ENCODE data around the gene HMGCS1. TPM values are rescaled to one million over a fixed set of nuclear protein-coding genes. Genes with fewer than 3 reads are reported as not detected.
"Not testable (repeated sequence)": the region's sequence is repeated elsewhere in the genome, so short reads cannot be mapped to it uniquely, and the experiment has no call there.

Gene HMGCS1
- total and polyA plus RNA-seq, 5 donors from 2014 or later, result 5.4 to 58.9 (median 8.1) TPM

DNA sequence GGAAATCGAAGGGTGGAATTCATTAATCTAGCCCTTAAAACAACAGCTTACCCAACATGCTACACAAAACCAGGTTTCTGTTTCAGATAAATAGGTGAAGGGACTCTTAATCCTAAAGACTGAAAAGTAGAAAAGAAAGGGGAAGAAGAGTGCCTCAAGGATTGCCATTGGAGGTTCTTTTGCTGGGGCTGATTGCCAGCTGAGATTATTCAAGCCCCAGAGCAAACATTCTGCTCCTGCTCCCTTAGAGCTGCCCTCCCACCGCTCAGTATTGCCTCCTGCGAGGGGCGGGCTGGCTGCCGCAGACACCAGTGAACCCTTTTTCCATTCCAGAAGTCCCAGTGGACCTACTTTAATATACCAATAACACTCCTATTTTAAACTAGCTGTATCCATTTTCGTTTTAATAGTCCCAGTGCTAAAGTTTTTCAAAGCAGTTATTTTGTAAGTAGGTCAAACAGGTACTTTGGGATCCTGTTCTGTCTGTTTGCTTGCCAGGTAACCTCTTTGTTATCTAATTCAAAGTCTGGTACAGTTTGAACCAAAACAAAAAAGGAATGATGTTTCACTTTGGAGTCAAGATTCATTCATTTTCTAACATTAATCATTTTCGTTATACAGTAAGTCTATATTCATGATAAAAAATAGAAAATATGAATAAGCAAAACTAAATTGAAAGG is 38.6 kb downstream of the HMGCS1 start:
- Mint-ChIP-seq H3K4me1 (no peaks in the 10 kb centered on the region), H3K27me3 (peaks cover 16% of the 10 kb centered on the region)
- H3K27ac ChIP-seq (ENCODE audit: insufficient read depth, low read length, poor library complexity, severe bottlenecking), result no peak overlapping the region

DNA sequence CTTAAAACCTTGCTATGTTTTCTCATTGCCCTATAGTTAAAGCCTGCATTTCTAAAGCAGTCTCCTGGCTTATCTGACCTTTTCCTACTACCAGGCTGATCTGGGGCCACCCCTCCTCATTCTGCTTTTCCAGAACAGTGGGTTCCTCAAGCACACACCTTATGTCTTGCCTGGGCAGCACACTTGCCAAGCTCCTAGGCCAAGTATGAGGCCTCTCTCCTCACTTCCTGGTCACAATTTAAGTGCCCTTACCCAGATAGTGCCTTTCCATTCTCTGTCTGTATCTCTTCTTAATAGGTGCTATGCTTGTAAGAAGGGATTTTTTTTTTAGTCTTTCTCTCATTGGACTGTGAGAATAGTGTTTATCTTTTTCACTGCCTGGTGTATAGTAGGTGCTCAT is 39.7 kb downstream of the HMGCS1 start:
- no peak for ATAC-seq (ENCODE audit: low read depth in 2 of 2)
- Histone ChIP-seq H3K27me3 (ENCODE audit: control insufficient read depth, insufficient read depth, low read length) (peaks cover 6% of the 10 kb centered on the region), H3K27ac (ENCODE audit: insufficient read depth, low read length, poor library complexity, severe bottlenecking) (no peak overlapping the region), H3K36me3 (ENCODE audit: control insufficient read depth, insufficient read depth, low read length) (no peaks in the 10 kb centered on the region), H3K9me3 (ENCODE audit: control insufficient read depth in 2 of 2, low read length in 2 of 2) (no peaks in the 10 kb centered on the region), H3K4me3 (ENCODE audit: low read depth, low read length) (no peak overlapping the region), H3K4me1 (ENCODE audit: control insufficient read depth, insufficient read depth, low read length, poor library complexity, severe bottlenecking) (no peaks in the 10 kb centered on the region)
- H3K27ac Mint-ChIP-seq, result no peak overlapping the region
- peaks cover 20% of the 10 kb centered on the region for H3K27me3 Mint-ChIP-seq
- DNase-seq, result no peak
- peaks cover 0 to 8% (median 2%) of the 10 kb centered on the region in 7 donors for H3K9me3 Mint-ChIP-seq
- H3K4me3 Mint-ChIP-seq, result no peak overlapping the region
- H3K4me1 Mint-ChIP-seq, result no peaks in the 10 kb centered on the region
- H3K36me3 Mint-ChIP-seq, result no peaks in the 10 kb centered on the region

More for the DNA sequence above, 38.6 kb downstream of the HMGCS1 start:
- H3K36me3 ChIP-seq (ENCODE audit: control insufficient read depth, insufficient read depth, low read length), result no peaks in the 10 kb centered on the region
- no peaks in the 10 kb centered on the region for H3K9me3 ChIP-seq (ENCODE audit: control insufficient read depth in 2 of 2, low read length in 2 of 2)
- Mint-ChIP-seq H3K27ac (no peak overlapping the region), H3K4me3 (no peak overlapping the region), H3K36me3 (no peaks in the 10 kb centered on the region), H3K9me3 (peaks cover 0 to 5% (median 2%) of the 10 kb centered on the region in 7 donors)
- ATAC-seq (ENCODE audit: low read depth in 2 of 2) (no peak), DNase-seq (no peak)
- no peaks in the 10 kb centered on the region for H3K4me1 ChIP-seq (ENCODE audit: control insufficient read depth, insufficient read depth, low read length, poor library complexity, severe bottlenecking)
- peaks cover 6% of the 10 kb centered on the region for H3K27me3 ChIP-seq (ENCODE audit: control insufficient read depth, insufficient read depth, low read length)
- H3K4me3 ChIP-seq (ENCODE audit: low read depth, low read length), result no peak overlapping the region

DNA sequence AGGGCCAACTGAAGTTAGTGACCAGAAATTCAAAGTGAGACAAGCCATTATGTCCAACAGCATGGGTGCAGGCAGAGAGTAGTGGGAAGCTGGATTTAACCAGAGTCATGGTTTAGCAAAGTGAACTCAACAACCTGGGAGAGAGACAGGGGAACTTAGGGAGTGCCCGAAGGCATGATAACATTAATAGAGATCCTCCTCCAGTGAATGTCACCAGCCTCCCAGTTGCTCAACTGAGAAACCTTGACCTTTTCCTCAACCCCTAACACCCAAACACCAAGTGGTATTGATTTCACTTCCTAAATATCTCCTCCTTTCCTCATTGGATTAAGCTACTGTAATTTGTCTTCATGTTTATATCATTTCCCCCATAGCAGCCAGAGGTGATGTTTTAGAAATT is 42.6 kb downstream of the HMGCS1 start:
- Mint-ChIP-seq H3K27me3 (peaks cover 33% of the 10 kb centered on the region), H3K9me3 (peaks cover 0 to 14% (median 8%) of the 10 kb centered on the region in 7 donors), H3K36me3 (no peaks in the 10 kb centered on the region), H3K4me1 (peaks cover 0 to 10% (median 5%) of the 10 kb centered on the region in 4 donors), H3K27ac (no peak overlapping the region), H3K4me3 (no peak overlapping the region)
- DNase-seq, result no peak
- no peaks in the 10 kb centered on the region for H3K36me3 ChIP-seq (ENCODE audit: control insufficient read depth, insufficient read depth, low read length)
- H3K27me3 ChIP-seq (ENCODE audit: control insufficient read depth, insufficient read depth, low read length), result peaks cover 6% of the 10 kb centered on the region
- H3K4me1 ChIP-seq (ENCODE audit: control insufficient read depth, insufficient read depth, low read length, poor library complexity, severe bottlenecking), result no peaks in the 10 kb centered on the region
- no peaks in the 10 kb centered on the region for H3K9me3 ChIP-seq (ENCODE audit: control insufficient read depth in 2 of 2, low read length in 2 of 2)
- no peak for ATAC-seq (ENCODE audit: low read depth in 2 of 2)
- no peak overlapping the region for H3K4me3 ChIP-seq (ENCODE audit: low read depth, low read length)
- H3K27ac ChIP-seq (ENCODE audit: insufficient read depth, low read length, poor library complexity, severe bottlenecking), result no peak overlapping the region

DNA sequence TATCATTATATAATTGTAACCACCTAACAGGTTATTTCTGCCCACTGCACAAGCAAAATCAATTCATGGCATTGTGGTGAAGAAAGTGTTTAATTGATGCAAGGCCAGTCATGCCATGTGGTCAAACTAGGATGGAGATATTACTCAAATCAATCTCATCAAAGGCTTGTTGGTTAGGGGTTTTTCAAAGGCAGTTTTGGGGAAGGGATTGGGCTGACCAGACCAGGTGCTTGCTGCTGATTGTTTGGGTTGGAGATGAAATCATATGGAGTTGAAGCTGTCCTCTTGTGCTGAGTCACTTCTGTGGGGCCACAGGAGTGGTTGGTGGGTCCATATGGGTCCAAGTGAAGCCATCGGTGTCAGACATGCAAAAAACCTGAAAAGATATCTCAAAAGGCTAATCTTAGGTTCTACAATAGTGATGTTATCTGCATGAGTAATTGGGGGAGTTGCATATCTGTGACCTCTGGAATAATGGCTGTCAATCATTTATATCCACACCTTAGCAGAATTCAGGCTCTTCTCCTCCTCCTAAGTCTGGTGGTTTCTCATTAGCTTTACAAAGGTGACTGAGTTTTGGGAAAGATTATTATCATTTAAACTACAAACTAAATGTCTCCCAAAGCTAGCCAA is 44.9 kb downstream of the HMGCS1 start:
- H3K27ac ChIP-seq (ENCODE audit: insufficient read depth, low read length, poor library complexity, severe bottlenecking), result no peak overlapping the region
- no peaks in the 10 kb centered on the region for H3K36me3 ChIP-seq (ENCODE audit: control insufficient read depth, insufficient read depth, low read length)
- H3K4me1 Mint-ChIP-seq, result peaks cover 0 to 10% (median 5%) of the 10 kb centered on the region in 4 donors
- peaks cover 2 to 14% (median 8%) of the 10 kb centered on the region in 7 donors for H3K9me3 Mint-ChIP-seq
- no peaks in the 10 kb centered on the region for H3K4me1 ChIP-seq (ENCODE audit: control insufficient read depth, insufficient read depth, low read length, poor library complexity, severe bottlenecking)
- H3K27ac Mint-ChIP-seq, result no peak overlapping the region
- ATAC-seq (ENCODE audit: low read depth in 2 of 2), result no peak
- no peak for DNase-seq
- no peaks in the 10 kb centered on the region for H3K36me3 Mint-ChIP-seq
- no peaks in the 10 kb centered on the region for H3K9me3 ChIP-seq (ENCODE audit: control insufficient read depth in 2 of 2, low read length in 2 of 2)
- H3K4me3 Mint-ChIP-seq, result no peak overlapping the region
- H3K27me3 ChIP-seq (ENCODE audit: control insufficient read depth, insufficient read depth, low read length), result peaks cover 6% of the 10 kb centered on the region
- no peak overlapping the region for H3K4me3 ChIP-seq (ENCODE audit: low read depth, low read length)
- peaks cover 43% of the 10 kb centered on the region for H3K27me3 Mint-ChIP-seq

DNA sequence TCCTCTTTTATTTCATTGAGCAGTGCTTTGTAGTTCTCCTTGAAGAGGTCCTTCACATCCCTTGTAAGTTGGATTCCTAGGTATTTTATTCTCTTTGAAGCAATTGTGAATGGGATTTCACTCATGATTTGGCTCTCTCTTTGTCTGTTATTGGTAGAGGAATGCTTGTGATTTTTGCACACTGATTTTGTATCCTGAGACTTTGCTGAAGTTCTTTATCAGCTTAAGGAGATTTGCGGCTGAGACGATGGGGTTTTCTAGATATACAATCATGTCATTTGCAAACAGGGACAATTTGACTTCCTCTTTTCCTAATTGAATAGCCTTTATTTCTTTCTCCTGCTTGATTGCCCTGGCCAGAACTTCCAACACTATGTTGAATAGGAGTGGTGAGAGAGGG is 50.9 kb downstream of the HMGCS1 start:
- not testable (repeated sequence) for H3K4me1 ChIP-seq (ENCODE audit: control insufficient read depth, insufficient read depth, low read length, poor library complexity, severe bottlenecking); H3K4me3 ChIP-seq (ENCODE audit: low read depth, low read length); H3K9me3 ChIP-seq (ENCODE audit: control insufficient read depth in 2 of 2, low read length in 2 of 2); H3K27ac ChIP-seq (ENCODE audit: insufficient read depth, low read length, poor library complexity, severe bottlenecking); DNase-seq; H3K4me3 Mint-ChIP-seq; ATAC-seq (ENCODE audit: low read depth in 2 of 2); H3K36me3 Mint-ChIP-seq; H3K36me3 ChIP-seq (ENCODE audit: control insufficient read depth, insufficient read depth, low read length); H3K27me3 ChIP-seq (ENCODE audit: control insufficient read depth, insufficient read depth, low read length); H3K27ac Mint-ChIP-seq
- peaks cover 32% of the 10 kb centered on the region for H3K27me3 Mint-ChIP-seq
- H3K9me3 Mint-ChIP-seq, result peaks cover 2 to 12% (median 8%) of the 10 kb centered on the region in 7 donors
- peaks cover 3 to 13% (median 5%) of the 10 kb centered on the region in 4 donors for H3K4me1 Mint-ChIP-seq

DNA sequence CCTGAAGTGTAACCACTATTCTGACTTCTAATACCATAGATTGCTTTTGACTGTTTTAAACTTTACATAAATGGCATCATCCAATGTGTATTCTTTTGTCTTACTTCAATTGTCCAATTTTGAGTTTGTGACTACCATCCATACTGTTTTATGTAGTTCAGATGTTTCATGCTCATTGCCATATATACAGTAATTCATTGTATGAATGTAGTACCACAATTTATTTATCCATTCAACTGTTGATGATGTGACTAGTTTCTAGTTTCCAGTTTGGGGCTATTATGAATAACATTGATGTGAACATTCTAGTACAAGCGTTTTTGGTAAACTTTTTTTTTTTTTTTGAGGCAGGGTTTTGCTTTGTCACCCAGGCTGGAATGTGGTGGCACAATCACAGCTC is 55.1 kb downstream of the HMGCS1 start:
- H3K4me3 Mint-ChIP-seq, result no peak overlapping the region
- H3K36me3 Mint-ChIP-seq, result no peaks in the 10 kb centered on the region
- no peaks in the 10 kb centered on the region for H3K4me1 ChIP-seq (ENCODE audit: control insufficient read depth, insufficient read depth, low read length, poor library complexity, severe bottlenecking)
- H3K27ac Mint-ChIP-seq, result no peak overlapping the region
- H3K9me3 Mint-ChIP-seq, result peaks cover 0 to 12% (median 0%) of the 10 kb centered on the region in 7 donors
- peaks cover 2% of the 10 kb centered on the region for H3K27me3 ChIP-seq (ENCODE audit: control insufficient read depth, insufficient read depth, low read length)
- ATAC-seq (ENCODE audit: low read depth in 2 of 2) (no peak), DNase-seq (no peak)
- H3K4me3 ChIP-seq (ENCODE audit: low read depth, low read length), result no peak overlapping the region
- no peak overlapping the region for H3K27ac ChIP-seq (ENCODE audit: insufficient read depth, low read length, poor library complexity, severe bottlenecking)
- H3K27me3 Mint-ChIP-seq, result peaks cover 29% of the 10 kb centered on the region
- no peaks in the 10 kb centered on the region for H3K36me3 ChIP-seq (ENCODE audit: control insufficient read depth, insufficient read depth, low read length)
- H3K9me3 ChIP-seq (ENCODE audit: control insufficient read depth in 2 of 2, low read length in 2 of 2), result no peaks in the 10 kb centered on the region
- peaks cover 0 to 6% (median 3%) of the 10 kb centered on the region in 4 donors for H3K4me1 Mint-ChIP-seq

DNA sequence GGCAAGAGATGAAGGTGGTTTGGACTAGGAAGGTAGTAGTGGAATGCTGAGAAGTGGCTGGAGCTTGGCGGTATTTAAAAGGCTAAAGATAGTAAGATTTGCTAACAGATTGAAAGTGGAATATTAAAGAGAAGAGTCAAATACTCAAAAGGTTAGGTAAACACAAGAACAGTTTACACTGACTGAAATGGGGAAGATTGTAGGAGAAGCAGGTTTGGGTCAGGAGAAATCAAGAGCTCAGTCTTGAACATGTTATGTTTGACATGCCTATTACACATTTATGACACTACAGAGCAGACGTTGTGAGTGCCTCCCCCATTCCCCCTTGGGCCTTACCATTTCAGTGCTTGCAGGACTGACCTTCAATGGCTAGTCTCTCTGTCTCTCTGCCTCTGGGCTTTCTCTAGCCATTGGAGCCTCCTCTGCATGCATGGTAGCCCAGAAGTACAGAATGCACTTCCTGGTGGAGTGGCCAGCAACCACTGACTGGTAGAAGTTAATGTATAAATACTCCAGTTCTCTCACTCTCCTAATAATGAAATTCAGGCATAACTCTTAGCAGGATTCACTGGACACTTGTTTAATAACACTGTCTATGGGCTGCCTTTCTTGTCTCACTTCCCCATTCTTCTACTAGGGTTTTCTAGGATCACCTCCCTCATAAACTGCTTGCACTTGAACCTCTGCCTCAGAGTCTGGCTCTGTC is 56.8 kb downstream of the HMGCS1 start:
- peaks cover 0 to 6% (median 3%) of the 10 kb centered on the region in 4 donors for H3K4me1 Mint-ChIP-seq
- H3K36me3 Mint-ChIP-seq, result no peaks in the 10 kb centered on the region
- ATAC-seq (ENCODE audit: low read depth in 2 of 2) (no peak), DNase-seq (no peak)
- H3K27ac Mint-ChIP-seq, result no peak overlapping the region
- H3K4me3 Mint-ChIP-seq, result no peak overlapping the region
- no peaks in the 10 kb centered on the region for H3K4me1 ChIP-seq (ENCODE audit: control insufficient read depth, insufficient read depth, low read length, poor library complexity, severe bottlenecking)
- H3K27ac ChIP-seq (ENCODE audit: insufficient read depth, low read length, poor library complexity, severe bottlenecking), result no peak overlapping the region
- peaks cover 20% of the 10 kb centered on the region for H3K27me3 Mint-ChIP-seq
- H3K27me3 ChIP-seq (ENCODE audit: control insufficient read depth, insufficient read depth, low read length), result peaks cover 2% of the 10 kb centered on the region
- peaks cover 0 to 6% (median 0%) of the 10 kb centered on the region in 7 donors for H3K9me3 Mint-ChIP-seq
- H3K9me3 ChIP-seq (ENCODE audit: control insufficient read depth in 2 of 2, low read length in 2 of 2), result no peaks in the 10 kb centered on the region
- no peak overlapping the region for H3K4me3 ChIP-seq (ENCODE audit: low read depth, low read length)
- no peaks in the 10 kb centered on the region for H3K36me3 ChIP-seq (ENCODE audit: control insufficient read depth, insufficient read depth, low read length)
